SK-N-MC (cell line): Measurements from ENCODE around the gene PEAK3.

ENCODE experiments used
- DNase-seq: peaks from one replicate; pipeline ENCODE4 v3.0.0-alpha.2; 2011; ENCODE audit warnings: low read depth, low spot score
- H3K27ac ChIP-seq: fragments of 200-600 bp; sonication (generic); 2 replicates; pipeline ENCODE4 v1.5.1; 2016; ENCODE audit warnings: mixed run types
- H3K36me3 ChIP-seq: fragments of 200-600 bp; sonication (generic); 2 replicates; pipeline ENCODE4 v1.6.1; 2017; ENCODE audit warnings: antibody characterized with exemption, low read length, mixed read lengths; ENCODE audit not compliant: insufficient read depth
- H3K4me3 ChIP-seq: fragments of 200-600 bp; sonication (generic); 2 replicates; pipeline ENCODE4 v1.5.1; 2016
- H3K9ac ChIP-seq: fragments of 200-600 bp; sonication (generic); 2 replicates; pipeline ENCODE4 v1.8.0; 2017; ENCODE audit warnings: mixed run types, mixed read lengths; ENCODE audit not compliant: insufficient read length
- H3K9me3 ChIP-seq: fragments of 200-600 bp; sonication (generic); 2 replicates; pipeline ENCODE4 v1.6.1; 2017; ENCODE audit warnings: low read depth, mild to moderate bottlenecking, antibody characterized with exemption, low read length, moderate library complexity, mixed read lengths
- EZH2 ChIP-seq: fragments of 200-600 bp; sonication (generic); IDR thresholded peaks from one replicate; pipeline ENCODE4 v1.6.1; 2017; ENCODE audit warnings: antibody characterized with exemption
- FOXP2 ChIP-seq: optimal IDR thresholded peaks from 2 replicates; pipeline ENCODE3; 2011; ENCODE audit warnings: mild to moderate bottlenecking, moderate library complexity; ENCODE audit not compliant: insufficient read depth; ENCODE audit errors: extremely low read length, control extremely low read depth
- POLR2AphosphoS5 ChIP-seq: IDR thresholded peaks from 2 replicates; pipeline ENCODE4 v1.6.1; 2012; ENCODE audit warnings: mild to moderate bottlenecking, low read depth, low read length, borderline replicate concordance

PEAK3 gene

GRCh38 chr19:2244486-2244885 is 37.5 kb downstream of the PEAK3 start:
- Histone ChIP-seq H3K36me3 (peaks cover 66% of the 10 kb centered on the region), H3K9ac (no peak overlapping the region), H3K27ac (no peak overlapping the region), H3K9me3 (no peaks in the 10 kb centered on the region), H3K4me3 (no peak overlapping the region)
- TF ChIP-seq FOXP2 (no peak), EZH2 (no peak), POLR2AphosphoS5 (no peak)
- no peak for DNase-seq

GRCh38 chr19:2244125-2244411 is 37.9 kb downstream of the PEAK3 start:
- Histone ChIP-seq H3K9ac (no peak overlapping the region), H3K27ac (no peak overlapping the region), H3K9me3 (no peaks in the 10 kb centered on the region), H3K4me3 (no peak overlapping the region), H3K36me3 (peaks cover 66% of the 10 kb centered on the region)
- no peak for TF ChIP-seq EZH2
- TF ChIP-seq FOXP2: no peak
- TF ChIP-seq POLR2AphosphoS5: no peak
- DNase-seq: no peak

- H3K9me3 ChIP-seq: no peaks in the 10 kb centered on the region
- peaks cover 69% of the 10 kb centered on the region for H3K36me3 ChIP-seq
- TF ChIP-seq FOXP2 (no peak), POLR2AphosphoS5 (no peak), EZH2 (no peak)
- no peak overlapping the region for H3K4me3 ChIP-seq
- no peak for DNase-seq
- H3K9ac ChIP-seq: no peak overlapping the region
- H3K27ac ChIP-seq: no peak overlapping the region
Observed at GRCh38 chr19:2243274-2244124, 38.5 kb downstream of the PEAK3 start.

- Histone ChIP-seq H3K4me3 (no peak overlapping the region), H3K9ac (no peak overlapping the region), H3K36me3 (peaks cover 76% of the 10 kb centered on the region), H3K27ac (no peak overlapping the region), H3K9me3 (no peaks in the 10 kb centered on the region)
- no peak for TF ChIP-seq EZH2
- TF ChIP-seq FOXP2: no peak
- TF ChIP-seq POLR2AphosphoS5: no peak
- no peak for DNase-seq
Observed at GRCh38 chr19:2242816-2243215, 39.2 kb downstream of the PEAK3 start.

- Histone ChIP-seq H3K9ac (no peak overlapping the region), H3K9me3 (no peaks in the 10 kb centered on the region), H3K27ac (no peak overlapping the region), H3K36me3 (peaks cover 72% of the 10 kb centered on the region), H3K4me3 (no peak overlapping the region)
- TF ChIP-seq EZH2: no peak
- TF ChIP-seq FOXP2: no peak
- TF ChIP-seq POLR2AphosphoS5: no peak
- no peak for DNase-seq
Observed at GRCh38 chr19:2242092-2242537, 39.9 kb downstream of the PEAK3 start.

DNA sequence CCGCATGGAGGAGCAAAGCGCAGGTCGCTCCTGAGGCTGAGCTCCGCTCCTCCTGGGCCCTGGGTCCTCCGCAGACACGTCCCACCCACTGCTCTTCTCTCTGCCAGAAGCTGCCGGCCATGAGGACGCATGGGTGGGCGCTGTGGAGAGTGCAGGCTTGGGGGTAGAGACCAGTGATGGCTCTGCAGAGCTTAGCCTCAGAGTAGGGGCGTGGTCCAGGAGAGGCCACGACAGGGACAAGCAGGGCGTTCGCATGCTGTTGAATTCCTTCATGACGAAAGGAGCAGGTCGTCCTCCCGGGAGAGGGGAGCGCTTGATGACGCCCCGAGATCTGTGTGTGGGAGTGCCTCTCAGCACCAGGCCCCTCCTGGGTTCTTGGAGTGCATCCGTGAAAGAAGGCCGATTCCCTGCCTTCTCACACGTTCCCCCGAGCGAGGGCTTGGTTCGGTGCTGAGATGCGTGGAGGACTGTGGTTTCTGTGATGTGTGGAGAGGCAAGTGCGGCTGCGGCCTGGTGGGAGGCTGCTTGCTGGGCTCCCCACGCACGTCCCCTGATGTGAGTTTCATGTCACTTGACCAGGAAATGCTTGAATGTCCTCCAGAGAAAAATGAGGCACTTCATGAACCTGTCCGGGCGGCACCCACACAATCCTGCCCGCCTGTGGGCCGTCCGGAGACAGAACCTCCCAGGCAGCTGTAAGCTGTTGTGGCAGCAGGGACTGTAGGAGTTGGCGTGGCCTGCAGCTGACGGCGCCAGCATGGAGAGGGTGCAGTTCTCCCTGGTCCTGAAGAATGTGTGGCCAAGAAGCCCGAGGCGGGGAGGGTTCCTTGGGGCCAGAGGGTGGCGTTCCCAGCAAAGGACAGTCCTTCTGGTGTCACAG is 40.9 kb downstream of the PEAK3 start:
- Histone ChIP-seq H3K9ac (peak overlapping the region; percentile 45), H3K4me3 (no peak overlapping the region), H3K9me3 (no peaks in the 10 kb centered on the region), H3K36me3 (peaks cover 62% of the 10 kb centered on the region), H3K27ac (no peak overlapping the region)
- no peak for DNase-seq
- no peak for TF ChIP-seq EZH2
- no peak; the same call in 1 of the 2 replicates for TF ChIP-seq POLR2AphosphoS5
- TF ChIP-seq FOXP2: no peak

DNA sequence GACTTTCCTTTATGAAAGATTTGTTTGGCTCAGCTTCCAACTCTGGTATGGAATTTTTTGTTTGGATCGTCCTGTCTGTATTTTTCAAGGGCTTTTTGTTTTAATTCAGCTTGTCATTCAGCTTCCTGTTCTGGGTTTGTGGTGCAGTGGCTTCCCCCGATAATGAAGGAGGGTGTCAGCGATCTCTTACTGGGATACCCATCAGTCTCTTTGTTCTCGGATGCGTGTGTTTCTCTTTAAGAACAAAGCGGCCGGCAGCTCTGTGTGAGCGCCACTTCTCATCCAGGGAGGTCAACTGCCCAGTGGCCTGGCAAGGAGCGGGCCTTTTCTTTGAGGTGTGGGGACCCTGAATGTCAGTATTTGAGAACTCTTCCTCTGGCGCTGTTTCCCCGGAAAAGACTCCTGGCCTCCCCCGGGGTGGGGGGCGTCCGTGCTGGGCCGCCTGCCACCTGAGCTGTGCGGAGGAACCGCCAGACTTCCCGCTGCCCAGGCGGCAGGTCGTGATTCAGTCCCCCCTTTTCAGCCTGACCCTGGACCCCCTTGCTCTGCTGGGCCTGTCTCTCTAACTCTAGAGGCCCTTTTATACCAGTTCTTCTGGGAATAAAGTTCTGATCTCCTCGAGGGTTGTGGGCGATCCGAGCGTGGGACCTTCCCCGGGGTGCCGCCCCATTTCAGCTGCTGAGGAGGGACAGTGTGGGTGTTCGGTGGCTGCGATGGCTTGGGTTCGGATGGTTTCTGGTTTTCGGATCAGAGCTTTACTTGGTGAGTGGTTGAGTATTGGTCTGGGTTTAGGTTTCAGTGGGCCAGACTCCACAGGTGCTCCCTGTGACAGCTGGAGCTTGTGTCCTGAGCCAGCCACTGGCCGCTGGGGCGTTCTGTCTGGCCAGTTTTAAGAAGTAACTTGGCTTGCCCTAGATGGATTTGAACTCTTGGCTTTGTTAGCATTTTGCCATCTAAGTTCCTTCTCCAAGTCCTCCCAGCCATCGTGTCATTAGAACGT is 41.9 kb downstream of the PEAK3 start:
- peak overlapping the region; percentile 95 for H3K9ac ChIP-seq
- no peak for TF ChIP-seq FOXP2
- no peak for TF ChIP-seq POLR2AphosphoS5
- no peak for TF ChIP-seq EZH2
- no peaks in the 10 kb centered on the region for H3K9me3 ChIP-seq
- H3K36me3 ChIP-seq: peaks cover 51% of the 10 kb centered on the region
- DNase-seq: no peak
- H3K4me3 ChIP-seq: peak overlapping the region; percentile 91
- peak overlapping the region; percentile 22; the same call in 1 of the 2 replicates for H3K27ac ChIP-seq
